SK-N-SH treated with all-trans-retinoic acid at 6 μM for 48 hours (cell line): ENCODE data around the gene MYLK.

Experiments
- ATAC-seq: fragments of 200-7000 bp; cut with Tn5 transposase; 3 replicates; pipeline ENCODE4 v1.9.1; 2020; ENCODE audit warnings: mild to moderate bottlenecking, moderate library complexity
- ARNTL ChIP-seq: fragments of 450-650 bp; formaldehyde crosslinking; IDR thresholded peaks from 2 replicates; pipeline ENCODE4 v1.5.0; 2020; ENCODE audit warnings: low read depth, mild to moderate bottlenecking, moderate library complexity, borderline replicate concordance
- BACH2 ChIP-seq: fragments of 250-450 bp; sonication (Bioruptor Pico); IDR thresholded peaks from 2 replicates; pipeline ENCODE4 v1.9.0; 2021; ENCODE audit warnings: mild to moderate bottlenecking, borderline replicate concordance
- CREB5 ChIP-seq: fragments of 250-450 bp; sonication (Bioruptor Pico); IDR thresholded peaks from 2 replicates; pipeline ENCODE4 v1.5.1; 2020; ENCODE audit warnings: low read depth, mild to moderate bottlenecking, moderate library complexity
- CSDC2 ChIP-seq: fragments of 250-450 bp; sonication (Bioruptor Pico); IDR thresholded peaks from 2 replicates; pipeline ENCODE4 v1.5.0; 2020; ENCODE audit warnings: mild to moderate bottlenecking, moderate library complexity
- CSRNP3 ChIP-seq: fragments of 250-450 bp; sonication (Bioruptor Pico); IDR thresholded peaks from 2 replicates; pipeline ENCODE4 v1.5.1; 2021; ENCODE audit warnings: mild to moderate bottlenecking, moderate library complexity
- ESRRG ChIP-seq: fragments of 250-450 bp; sonication (Bioruptor Pico); IDR thresholded peaks from 2 replicates; pipeline ENCODE4 v1.6.1; 2021; ENCODE audit warnings: mild to moderate bottlenecking
- GLIS3 ChIP-seq: fragments of 250-450 bp; sonication (Bioruptor Pico); IDR thresholded peaks from 2 replicates; pipeline ENCODE4 v1.5.0; 2020; ENCODE audit warnings: mild to moderate bottlenecking, moderate library complexity
- ISL1 ChIP-seq: fragments of 250-450 bp; sonication (Bioruptor Pico); IDR thresholded peaks from 2 replicates; pipeline ENCODE4 v2.1.2; 2022; ENCODE audit warnings: mild to moderate bottlenecking, moderate library complexity
- OSR1 ChIP-seq: fragments of 250-450 bp; sonication (Bioruptor Pico); IDR thresholded peaks from 2 replicates; pipeline ENCODE4 v1.8.0; 2022; ENCODE audit warnings: moderate library complexity, mild to moderate bottlenecking, inconsistent platforms
- PATZ1 ChIP-seq: fragments of 250-450 bp; sonication (Bioruptor Pico); IDR thresholded peaks from 2 replicates; pipeline ENCODE4 v1.8.0; 2020; ENCODE audit warnings: mild to moderate bottlenecking, moderate library complexity, borderline replicate concordance
- POU6F1 ChIP-seq: fragments of 250-450 bp; sonication (Bioruptor Pico); IDR thresholded peaks from 2 replicates; pipeline ENCODE4 v1.8.0; 2021; ENCODE audit warnings: low read depth, mild to moderate bottlenecking, moderate library complexity, borderline replicate concordance
- PPARA ChIP-seq: fragments of 250-450 bp; sonication (Bioruptor Pico); IDR thresholded peaks from 2 replicates; pipeline ENCODE4 v1.5.0; 2020; ENCODE audit warnings: mild to moderate bottlenecking, borderline replicate concordance
- RARB ChIP-seq: fragments of 250-450 bp; sonication (Bioruptor Pico); IDR thresholded peaks from 2 replicates; pipeline ENCODE4 v1.8.0; 2021; ENCODE audit warnings: mild to moderate bottlenecking, moderate library complexity
- SNAI2 ChIP-seq: fragments of 250-450 bp; sonication (Bioruptor Pico); IDR thresholded peaks from 2 replicates; pipeline ENCODE4 v1.5.0; 2020; ENCODE audit warnings: mild to moderate bottlenecking, moderate library complexity
- TCF4 ChIP-seq: fragments of 250-450 bp; sonication (Bioruptor Pico); IDR thresholded peaks from 2 replicates; pipeline ENCODE4 v1.8.0; 2021; ENCODE audit warnings: mild to moderate bottlenecking, moderate library complexity, borderline replicate concordance
- TOX ChIP-seq: fragments of 250-450 bp; sonication (Bioruptor Pico); IDR thresholded peaks from 2 replicates; pipeline ENCODE4 v1.8.0; 2021; ENCODE audit warnings: mild to moderate bottlenecking, moderate library complexity, borderline replicate concordance
- TSHZ2 ChIP-seq: fragments of 250-450 bp; sonication (Bioruptor Pico); IDR thresholded peaks from 2 replicates; pipeline ENCODE4 v1.5.0; 2020; ENCODE audit warnings: mild to moderate bottlenecking, moderate library complexity
- ZC3H10 ChIP-seq: fragments of 250-450 bp; sonication (Bioruptor Pico); IDR thresholded peaks from 2 replicates; pipeline ENCODE4 v1.5.1; 2021; ENCODE audit warnings: mild to moderate bottlenecking, moderate library complexity
- ZFP3 ChIP-seq: fragments of 250-450 bp; sonication (Bioruptor Pico); IDR thresholded peaks from 2 replicates; pipeline ENCODE4 v1.5.0; 2020; ENCODE audit warnings: mild to moderate bottlenecking, moderate library complexity
- ZFP30 ChIP-seq: fragments of 450-650 bp; formaldehyde crosslinking; IDR thresholded peaks from 2 replicates; pipeline ENCODE4 v1.5.0; 2022; ENCODE audit warnings: mild to moderate bottlenecking, moderate library complexity
- ZNF565 ChIP-seq: fragments of 450-650 bp; formaldehyde crosslinking; conservative IDR thresholded peaks from 2 replicates; pipeline ENCODE4 v1.5.0; 2020; ENCODE audit warnings: low read depth, mild to moderate bottlenecking, moderate library complexity
- ZNF70 ChIP-seq: fragments of 450-650 bp; formaldehyde crosslinking; IDR thresholded peaks from 2 replicates; pipeline ENCODE4 v1.5.0; 2020; ENCODE audit warnings: mild to moderate bottlenecking, moderate library complexity
- ZNF8 ChIP-seq: fragments of 450-650 bp; formaldehyde crosslinking; IDR thresholded peaks from 2 replicates; pipeline ENCODE4 v1.5.0; 2020; ENCODE audit warnings: mild to moderate bottlenecking, moderate library complexity

Gene MYLK

GRCh38 chr3:123790254-123791072 lies 93.7 kb downstream of the MYLK start:
- 0 out of 2 replicates have a peak, but pooled peaks have one; percentile 14 for TF ChIP-seq CSDC2
- 0 out of 2 replicates have a peak, but pooled peaks have one; percentile 5 for TF ChIP-seq ZFP3 (CRISPR knock-in tag)
- no peak for TF ChIP-seq TCF4 (CRISPR knock-in tag)
- peak; percentile 3; the same call in 2 of the 3 replicates for ATAC-seq

- ATAC-seq = peak; percentile 87
- TF ChIP-seq ZFP30 (CRISPR knock-in tag) (no peak), BACH2 (CRISPR knock-in tag) (no peak), ZNF8 (CRISPR knock-in tag) (0 out of 2 replicates have a peak, but pooled peaks have one; percentile 17), TSHZ2 (no peak), ESRRG (CRISPR knock-in tag) (peak; percentile 95; the same call in 1 of the 2 replicates), POU6F1 (CRISPR knock-in tag) (peak; percentile 66; the same call in 1 of the 2 replicates), CSRNP3 (peak; percentile 52; the same call in 1 of the 2 replicates), RARB (CRISPR knock-in tag) (peak; percentile 96), SNAI2 (CRISPR knock-in tag) (peak; percentile 92), ZNF70 (CRISPR knock-in tag) (no peak), ZC3H10 (CRISPR knock-in tag) (peak; percentile 98), PATZ1 (CRISPR knock-in tag) (peak; percentile 96), CREB5 (CRISPR knock-in tag) (peak; percentile 95), ARNTL (CRISPR knock-in tag) (no peak), GLIS3 (CRISPR knock-in tag) (peak; percentile 78), TOX (CRISPR knock-in tag) (peak; percentile 97), ISL1 (CRISPR knock-in tag) (peak; percentile 98), TCF4 (CRISPR knock-in tag) (peak; percentile 87; the same call in 1 of the 2 replicates), OSR1 (no peak), ZNF565 (CRISPR knock-in tag) (no peak), ZFP3 (CRISPR knock-in tag) (peak; percentile 77), CSDC2 (0 out of 2 replicates have a peak, but pooled peaks have one; percentile 81), PPARA (no peak)
These were observed 94.4 kb downstream of the MYLK start for GRCh38 chr3:123789760-123790159.
